HepG2 (cell line): Measurements from ENCODE around the gene PNLDC1. TPM values are rescaled to one million over a fixed set of nuclear protein-coding genes. Genes with fewer than 3 reads are reported as not detected.

Experiments used
- ARNT2 ChIP-seq: sonication (generic); formaldehyde crosslinking; IDR thresholded peaks from 2 replicates; pipeline ENCODE4 v1.8.0; 2022; ENCODE audit warnings: mild to moderate bottlenecking, low read depth, missing genetic modification reagents, moderate library complexity
- HMG20A ChIP-seq: IDR thresholded peaks from 2 replicates; pipeline ENCODE4 v1.6.1; 2016; ENCODE audit warnings: borderline replicate concordance
- KLF15 ChIP-seq: sonication (generic); formaldehyde crosslinking; IDR thresholded peaks from 2 replicates; pipeline ENCODE4 v1.8.1; 2023; ENCODE audit warnings: borderline replicate concordance, mild to moderate bottlenecking, inconsistent platforms, missing genetic modification reagents, mixed read lengths
- MAF1 ChIP-seq: sonication (generic); formaldehyde crosslinking; IDR thresholded peaks from 2 replicates; pipeline ENCODE4 v1.5.0; 2020; ENCODE audit warnings: missing genetic modification reagents, borderline replicate concordance
- NCOA1 ChIP-seq: sonication (generic); formaldehyde crosslinking; IDR thresholded peaks from 2 replicates; pipeline ENCODE4 v1.9.0; 2021; ENCODE audit warnings: missing genetic modification reagents
- TAF15 ChIP-seq: fragments of 200-400 bp; formaldehyde crosslinking; IDR thresholded peaks from one replicate; pipeline ENCODE4 v1.6.1; 2018; ENCODE audit warnings: mild to moderate bottlenecking, low read depth, low read length; ENCODE audit not compliant: poor library complexity, severe bottlenecking
- ZNF24 ChIP-seq: fragments of 450-650 bp; IDR thresholded peaks from 2 replicates; pipeline ENCODE4 v1.6.1; 2017; ENCODE audit warnings: antibody characterized with exemption, mild to moderate bottlenecking
- ZNF879 ChIP-seq: sonication (generic); formaldehyde crosslinking; IDR thresholded peaks from 2 replicates; pipeline ENCODE4 v1.8.1; 2023; ENCODE audit warnings: missing genetic modification reagents
- polyA plus RNA-seq, 8 experiments: library from polyadenylated mRNA; depleted of rRNA in 3 of 8; stranded (reverse) in 7 of 8; unstranded in 1 of 8; fragments of >200 nt; fragmentation: Illumina TruSeq in 4 of 8; extraction: Trizol in 4 of 8; gene quantifications; 2 replicates each; pipeline versions ENCODE4 v1.2.1 to v1.2.3, GENCODE V29; 2011 to 2016; ENCODE audit warnings: low read depth in 4 of 8, missing spikeins in 1 of 8, mixed read lengths in 1 of 8; ENCODE audit not compliant: insufficient read depth in 1 of 8
- total RNA-seq, 5 experiments: library from RNA; depleted of rRNA; stranded (reverse); fragments of >200 nt; fragmentation: Illumina TruSeq; extraction: Trizol; gene quantifications; 2 replicates each; pipeline ENCODE4 v1.2.3, GENCODE V29; 2016; ENCODE audit warnings: low read depth in 1 of 5
- TF ChIP-seq, protein P1 (sequence below): sonication (generic); formaldehyde crosslinking; IDR thresholded peaks from 2 replicates; pipeline ENCODE4 v1.5.0; 2020; ENCODE audit warnings: mild to moderate bottlenecking, missing genetic modification reagents
- TF ChIP-seq, protein P2 (sequence below): sonication (generic); formaldehyde crosslinking; IDR thresholded peaks from 2 replicates; pipeline ENCODE4 v1.4.0; 2020; ENCODE audit warnings: missing genetic modification reagents, borderline replicate concordance
- TF ChIP-seq, protein P3 (sequence below): sonication (generic); formaldehyde crosslinking; IDR thresholded peaks from 2 replicates; pipeline ENCODE4 v1.4.0; 2020; ENCODE audit warnings: missing genetic modification reagents

Gene PNLDC1
- total and polyA plus RNA-seq, 2 of the 13 experiments (the other 11 are each of a cell fraction or from before 2014, with no cell fraction given) = not detected

DNA sequence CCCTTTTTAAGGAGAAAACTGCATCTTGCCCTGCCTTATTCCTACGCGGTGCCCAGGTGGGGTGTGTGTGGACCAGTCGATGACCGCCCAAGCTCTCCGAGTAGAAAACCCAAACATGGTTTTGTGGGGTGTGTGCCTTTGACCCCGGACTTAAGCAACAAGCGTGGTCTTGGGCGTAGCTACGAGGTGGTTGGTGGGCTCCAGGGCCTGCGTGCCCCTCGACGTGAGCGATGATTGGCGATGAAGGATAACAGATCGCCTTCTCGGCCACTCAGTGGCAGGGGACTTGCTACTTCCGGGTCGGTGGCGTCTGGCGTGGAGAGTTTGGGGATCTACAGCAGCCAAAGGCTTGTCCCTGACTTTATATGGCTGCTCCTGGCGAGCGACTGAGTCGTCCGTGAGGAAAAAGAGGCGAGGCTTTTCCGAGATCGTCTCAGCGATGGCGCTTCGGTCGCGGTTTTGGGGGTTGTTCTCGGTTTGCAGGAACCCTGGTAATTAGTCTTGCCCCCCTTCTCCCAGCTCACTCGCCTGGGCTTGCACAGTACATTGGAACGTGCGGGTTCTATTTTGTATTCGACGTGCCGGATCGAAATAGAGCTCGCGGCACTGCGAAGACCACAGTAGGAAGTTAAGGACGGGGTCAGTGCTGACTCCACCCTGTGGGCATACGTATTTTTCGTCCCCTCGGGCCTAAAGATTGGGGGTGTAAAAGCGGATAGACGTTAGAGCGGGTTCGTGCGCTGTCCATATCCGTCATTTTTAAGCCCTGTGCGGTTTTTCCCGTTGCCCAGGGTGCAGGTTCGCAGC lies 9.7 kb upstream of the PNLDC1 start, which contains the start of gene MRPL18 (continued):
- TF ChIP-seq, protein P1, sequence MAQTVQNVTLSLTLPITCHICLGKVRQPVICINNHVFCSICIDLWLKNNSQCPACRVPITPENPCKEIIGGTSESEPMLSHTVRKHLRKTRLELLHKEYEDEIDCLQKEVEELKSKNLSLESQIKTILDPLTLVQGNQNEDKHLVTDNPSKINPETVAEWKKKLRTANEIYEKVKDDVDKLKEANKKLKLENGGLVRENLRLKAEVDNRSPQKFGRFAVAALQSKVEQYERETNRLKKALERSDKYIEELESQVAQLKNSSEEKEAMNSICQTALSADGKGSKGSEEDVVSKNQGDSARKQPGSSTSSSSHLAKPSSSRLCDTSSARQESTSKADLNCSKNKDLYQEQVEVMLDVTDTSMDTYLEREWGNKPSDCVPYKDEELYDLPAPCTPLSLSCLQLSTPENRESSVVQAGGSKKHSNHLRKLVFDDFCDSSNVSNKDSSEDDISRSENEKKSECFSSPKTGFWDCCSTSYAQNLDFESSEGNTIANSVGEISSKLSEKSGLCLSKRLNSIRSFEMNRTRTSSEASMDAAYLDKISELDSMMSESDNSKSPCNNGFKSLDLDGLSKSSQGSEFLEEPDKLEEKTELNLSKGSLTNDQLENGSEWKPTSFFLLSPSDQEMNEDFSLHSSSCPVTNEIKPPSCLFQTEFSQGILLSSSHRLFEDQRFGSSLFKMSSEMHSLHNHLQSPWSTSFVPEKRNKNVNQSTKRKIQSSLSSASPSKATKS (CRISPR knock-in tag) = no peak
- TF ChIP-seq NCOA1 = no peak
- no peak for TF ChIP-seq TAF15
- no peak; the same call in 1 of the 2 replicates for TF ChIP-seq ZNF879 (CRISPR knock-in tag)
- TF ChIP-seq ARNT2 (CRISPR knock-in tag) = no peak; the same call in 1 of the 2 replicates
- TF ChIP-seq, protein P2, sequence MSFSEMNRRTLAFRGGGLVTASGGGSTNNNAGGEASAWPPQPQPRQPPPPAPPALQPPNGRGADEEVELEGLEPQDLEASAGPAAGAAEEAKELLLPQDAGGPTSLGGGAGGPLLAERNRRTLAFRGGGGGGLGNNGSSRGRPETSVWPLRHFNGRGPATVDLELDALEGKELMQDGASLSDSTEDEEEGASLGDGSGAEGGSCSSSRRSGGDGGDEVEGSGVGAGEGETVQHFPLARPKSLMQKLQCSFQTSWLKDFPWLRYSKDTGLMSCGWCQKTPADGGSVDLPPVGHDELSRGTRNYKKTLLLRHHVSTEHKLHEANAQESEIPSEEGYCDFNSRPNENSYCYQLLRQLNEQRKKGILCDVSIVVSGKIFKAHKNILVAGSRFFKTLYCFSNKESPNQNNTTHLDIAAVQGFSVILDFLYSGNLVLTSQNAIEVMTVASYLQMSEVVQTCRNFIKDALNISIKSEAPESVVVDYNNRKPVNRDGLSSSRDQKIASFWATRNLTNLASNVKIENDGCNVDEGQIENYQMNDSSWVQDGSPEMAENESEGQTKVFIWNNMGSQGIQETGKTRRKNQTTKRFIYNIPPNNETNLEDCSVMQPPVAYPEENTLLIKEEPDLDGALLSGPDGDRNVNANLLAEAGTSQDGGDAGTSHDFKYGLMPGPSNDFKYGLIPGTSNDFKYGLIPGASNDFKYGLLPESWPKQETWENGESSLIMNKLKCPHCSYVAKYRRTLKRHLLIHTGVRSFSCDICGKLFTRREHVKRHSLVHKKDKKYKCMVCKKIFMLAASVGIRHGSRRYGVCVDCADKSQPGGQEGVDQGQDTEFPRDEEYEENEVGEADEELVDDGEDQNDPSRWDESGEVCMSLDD (CRISPR knock-in tag) = peak; percentile 25
- no peak for TF ChIP-seq HMG20A (CRISPR knock-in tag)
- no peak; the same call in 1 of the 2 replicates for TF ChIP-seq KLF15 (CRISPR knock-in tag)
- TF ChIP-seq, protein P3, sequence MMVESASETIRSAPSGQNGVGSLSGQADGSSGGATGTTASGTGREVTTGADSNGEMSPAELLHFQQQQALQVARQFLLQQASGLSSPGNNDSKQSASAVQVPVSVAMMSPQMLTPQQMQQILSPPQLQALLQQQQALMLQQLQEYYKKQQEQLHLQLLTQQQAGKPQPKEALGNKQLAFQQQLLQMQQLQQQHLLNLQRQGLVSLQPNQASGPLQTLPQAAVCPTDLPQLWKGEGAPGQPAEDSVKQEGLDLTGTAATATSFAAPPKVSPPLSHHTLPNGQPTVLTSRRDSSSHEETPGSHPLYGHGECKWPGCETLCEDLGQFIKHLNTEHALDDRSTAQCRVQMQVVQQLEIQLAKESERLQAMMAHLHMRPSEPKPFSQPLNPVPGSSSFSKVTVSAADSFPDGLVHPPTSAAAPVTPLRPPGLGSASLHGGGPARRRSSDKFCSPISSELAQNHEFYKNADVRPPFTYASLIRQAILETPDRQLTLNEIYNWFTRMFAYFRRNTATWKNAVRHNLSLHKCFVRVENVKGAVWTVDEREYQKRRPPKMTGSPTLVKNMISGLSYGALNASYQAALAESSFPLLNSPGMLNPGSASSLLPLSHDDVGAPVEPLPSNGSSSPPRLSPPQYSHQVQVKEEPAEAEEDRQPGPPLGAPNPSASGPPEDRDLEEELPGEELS = no peak
- no peak for TF ChIP-seq ZNF24
- TF ChIP-seq MAF1 (CRISPR knock-in tag) = 0 out of 2 replicates have a peak, but pooled peaks have one; percentile 5
